ENCODE data around the gene PAQR5. TPM values are rescaled to one million over a fixed set of nuclear protein-coding genes. Genes with fewer than 3 reads are reported as not detected.

The PAQR5 gene
- total RNA-seq, 1 donor from 2014 or later: 0.63 TPM

- intact Hi-C loops (cut with micrococcal nuclease): no loop called here
- H3K4me1 ChIP-seq: no peaks in the 10 kb centered on the region
- H3K4me3 ChIP-seq: no peak overlapping the region
- H3K27me3 ChIP-seq (ENCODE audit: low read depth): no peaks in the 10 kb centered on the region
- H3K36me3 ChIP-seq: no peaks in the 10 kb centered on the region
- TF ChIP-seq CTCF (IDR thresholded peaks at IDR 0.05; ENCODE audit: borderline replicate concordance): no peak
- no peak overlapping the region for H3K27ac ChIP-seq (replicated peaks)
- no peak for DNase-seq
- no peaks in the 10 kb centered on the region for H3K9me3 ChIP-seq (replicated peaks)
These were observed 123.7 kb downstream of the PAQR5 start for GRCh38 chr15:69422336-69422895.

DNA sequence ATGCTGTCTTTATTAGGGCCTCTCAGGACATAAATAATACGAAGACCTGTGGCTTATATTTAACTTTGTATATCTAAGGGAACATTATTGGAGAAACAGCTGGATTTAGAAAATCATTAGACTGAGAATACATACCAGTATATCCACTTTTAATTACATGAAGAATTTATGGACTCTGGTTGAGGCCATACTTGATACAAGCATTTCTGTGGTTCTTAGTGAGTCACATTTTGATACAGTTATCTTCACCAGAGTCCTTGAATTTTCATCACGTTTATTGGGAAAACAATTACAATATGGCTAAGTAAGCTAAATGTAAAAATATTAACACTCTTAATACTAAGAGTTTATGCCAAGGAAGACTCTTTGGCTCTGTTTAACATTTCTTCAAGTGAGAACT lies 125.3 kb downstream of the PAQR5 start:
- H3K36me3 ChIP-seq: no peaks in the 10 kb centered on the region
- no peak for TF ChIP-seq CTCF (IDR thresholded peaks at IDR 0.05; ENCODE audit: borderline replicate concordance)
- DNase-seq: no peak
- H3K4me1 ChIP-seq: no peaks in the 10 kb centered on the region
- no peak overlapping the region for H3K27ac ChIP-seq (replicated peaks)
- intact Hi-C loops (cut with micrococcal nuclease): no loop called here
- H3K4me3 ChIP-seq: no peak overlapping the region
- H3K27me3 ChIP-seq (ENCODE audit: low read depth): no peaks in the 10 kb centered on the region
- no peaks in the 10 kb centered on the region for H3K9me3 ChIP-seq (replicated peaks)

DNA sequence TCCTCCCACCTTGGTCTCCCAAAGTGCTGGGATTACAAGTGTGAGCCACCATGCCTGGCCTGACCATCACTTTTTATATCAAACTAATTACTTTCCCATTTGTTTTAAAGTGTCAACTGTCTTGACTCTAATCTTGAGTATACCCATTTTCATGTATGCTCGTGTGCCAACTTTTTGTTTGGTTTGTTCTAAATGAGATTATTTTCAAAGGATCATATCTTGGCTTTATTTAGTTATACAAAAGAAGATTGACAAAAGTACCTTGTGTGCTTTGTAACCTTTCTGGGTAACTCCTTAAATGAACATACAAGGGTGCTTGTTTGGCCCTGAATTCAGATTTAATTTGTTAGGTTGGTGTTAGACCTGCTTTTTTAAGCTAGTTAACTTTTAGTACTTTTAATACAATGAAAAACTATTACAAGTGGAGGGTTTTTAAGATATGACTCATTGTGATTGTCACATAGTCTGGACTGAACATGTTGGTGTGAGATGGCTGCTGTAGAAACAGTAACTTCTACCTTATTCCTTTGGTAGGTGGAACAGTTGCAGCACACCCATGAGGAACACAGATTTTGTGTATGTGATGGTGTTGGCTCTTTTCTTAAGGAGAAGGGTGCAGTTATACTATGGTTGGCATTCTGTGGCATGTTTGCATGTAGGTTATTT lies 126.2 kb downstream of the PAQR5 start:
- no peak for DNase-seq
- H3K4me3 ChIP-seq: no peak overlapping the region
- no peaks in the 10 kb centered on the region for H3K9me3 ChIP-seq (replicated peaks)
- no peaks in the 10 kb centered on the region for H3K27me3 ChIP-seq (ENCODE audit: low read depth)
- no peaks in the 10 kb centered on the region for H3K36me3 ChIP-seq
- intact Hi-C loops (cut with micrococcal nuclease): no loop called here
- no peak overlapping the region for H3K27ac ChIP-seq (replicated peaks)
- no peak for TF ChIP-seq CTCF (IDR thresholded peaks at IDR 0.05; ENCODE audit: borderline replicate concordance)
- H3K4me1 ChIP-seq: no peaks in the 10 kb centered on the region

DNA sequence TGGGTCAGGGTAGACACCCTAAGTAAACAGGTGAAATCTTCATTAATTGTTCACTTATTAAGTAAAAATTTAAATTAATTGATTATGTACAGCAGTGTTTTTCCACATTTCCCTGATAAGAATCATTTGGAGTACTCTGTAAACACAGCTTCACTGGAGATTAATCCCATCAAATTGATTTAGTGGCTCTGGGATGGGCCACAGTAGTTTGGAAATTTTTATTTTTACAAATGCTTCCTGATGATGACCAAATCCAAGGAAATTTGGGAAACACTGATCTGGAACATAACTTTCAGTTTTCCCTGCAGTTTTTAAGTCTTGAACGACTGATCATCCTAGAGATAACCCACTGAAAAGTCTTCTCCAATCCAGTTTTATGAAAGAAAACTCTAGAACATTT lies 135.1 kb downstream of the PAQR5 start:
- H3K27ac ChIP-seq (replicated peaks): no peak overlapping the region
- intact Hi-C loops (cut with micrococcal nuclease): no loop called here
- no peak overlapping the region for H3K4me3 ChIP-seq
- no peaks in the 10 kb centered on the region for H3K27me3 ChIP-seq (ENCODE audit: low read depth)
- no peaks in the 10 kb centered on the region for H3K9me3 ChIP-seq (replicated peaks)
- H3K36me3 ChIP-seq: no peaks in the 10 kb centered on the region
- no peak for DNase-seq
- no peak for TF ChIP-seq CTCF (IDR thresholded peaks at IDR 0.05; ENCODE audit: borderline replicate concordance)
- H3K4me1 ChIP-seq: no peaks in the 10 kb centered on the region

DNA sequence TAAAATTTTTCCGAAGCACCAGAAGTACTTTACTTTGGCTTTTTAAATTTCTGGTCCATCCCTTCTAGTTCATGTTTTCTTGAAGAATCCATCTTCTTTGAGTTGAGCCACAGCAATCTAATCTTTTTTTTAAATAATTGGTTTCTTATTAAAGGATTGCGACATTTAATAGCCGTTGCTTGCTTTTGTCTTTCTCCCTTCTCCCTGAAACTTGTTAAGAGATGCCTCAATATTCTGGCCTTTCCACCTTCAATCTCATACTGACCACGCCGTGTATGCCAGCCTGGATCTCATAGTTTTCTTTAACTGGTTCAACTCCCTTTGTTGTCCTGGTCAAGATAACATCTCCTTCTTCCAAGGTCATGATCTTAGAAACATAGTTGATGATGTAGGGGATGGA lies 135.5 kb downstream of the PAQR5 start:
- Histone ChIP-seq H3K4me1 (no peaks in the 10 kb centered on the region), H3K27ac (replicated peaks) (no peak overlapping the region), H3K4me3 (no peak overlapping the region), H3K27me3 (ENCODE audit: low read depth) (no peaks in the 10 kb centered on the region), H3K9me3 (replicated peaks) (no peaks in the 10 kb centered on the region), H3K36me3 (no peaks in the 10 kb centered on the region)
- TF ChIP-seq CTCF (IDR thresholded peaks at IDR 0.05; ENCODE audit: borderline replicate concordance): no peak
- intact Hi-C loops (cut with micrococcal nuclease): no loop called here
- no peak for DNase-seq

All from left ventricle myocardium inferior (tissue), 1 donor.